NT2/D1 (cell line): ENCODE results near the gene ADAMTSL2.

Experiments
- DNase-seq: peaks from one replicate; pipeline ENCODE4 v3.0.0-alpha.2; 2011; ENCODE audit warnings: low read depth, low spot score
- H3K27me3 ChIP-seq: 2 replicates; pipeline ENCODE4 v1.6.0; 2011; ENCODE audit warnings: mild to moderate bottlenecking; ENCODE audit not compliant: insufficient read length, insufficient read depth
- H3K36me3 ChIP-seq: 2 replicates; pipeline ENCODE4 v1.6.1; 2011; ENCODE audit warnings: mild to moderate bottlenecking, low read length, mixed read lengths; ENCODE audit not compliant: insufficient read depth, insufficient read length
- H3K4me1 ChIP-seq: 2 replicates; pipeline ENCODE4 v1.5.1; 2011; ENCODE audit not compliant: insufficient read depth, insufficient read length
- H3K4me3 ChIP-seq: 2 replicates; pipeline ENCODE4 v1.5.1; 2011; ENCODE audit warnings: low read depth; ENCODE audit not compliant: insufficient read length
- H3K9ac ChIP-seq: 2 replicates; pipeline ENCODE4 v1.6.0; 2011; ENCODE audit warnings: low read depth; ENCODE audit not compliant: insufficient read length
- H3K9me3 ChIP-seq: 2 replicates; pipeline ENCODE4 v1.5.1; 2011; ENCODE audit warnings: mild to moderate bottlenecking, low read length; ENCODE audit not compliant: insufficient read depth
- SUZ12 ChIP-seq: IDR thresholded peaks from 2 replicates; pipeline ENCODE4 v1.6.1; 2011; ENCODE audit not compliant: insufficient read length, insufficient read depth; ENCODE audit errors: extremely low read depth
- YY1 ChIP-seq: IDR thresholded peaks from 2 replicates; pipeline ENCODE4 v1.6.1; 2011; ENCODE audit not compliant: insufficient read length, insufficient read depth
- ZNF274 ChIP-seq: IDR thresholded peaks from 2 replicates; pipeline ENCODE4 v1.6.1; 2011; ENCODE audit warnings: mild to moderate bottlenecking, low read depth, low read length

The ADAMTSL2 gene

DNA sequence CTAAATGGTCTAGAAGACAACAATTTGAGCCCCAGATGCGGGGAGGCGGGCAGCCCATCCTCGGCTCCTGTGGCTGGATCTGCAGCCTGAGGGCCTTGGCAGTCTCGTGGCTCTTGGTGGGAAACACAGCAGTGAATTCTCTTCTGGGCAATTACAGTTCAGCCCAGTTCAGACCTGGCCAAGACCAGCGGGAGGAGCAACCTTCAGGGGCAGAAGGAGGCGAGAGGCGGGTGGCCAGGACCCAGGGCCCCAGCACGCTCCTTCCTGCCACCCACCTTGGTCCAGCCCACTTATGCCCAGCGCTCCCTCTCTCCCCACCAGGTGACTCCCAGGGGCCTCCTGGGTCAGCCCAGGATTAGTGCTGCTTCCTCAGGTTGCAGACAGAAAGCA lies 17.5 kb upstream of the ADAMTSL2 start:
- Histone ChIP-seq H3K27me3 (no peaks in the 10 kb centered on the region), H3K4me3 (no peak overlapping the region), H3K9ac (no peak overlapping the region), H3K4me1 (peaks cover 11% of the 10 kb centered on the region), H3K9me3 (no peaks in the 10 kb centered on the region), H3K36me3 (no peaks in the 10 kb centered on the region)
- no peak for TF ChIP-seq SUZ12
- TF ChIP-seq ZNF274: no peak
- no peak for TF ChIP-seq YY1
- no peak for DNase-seq

- H3K4me3 ChIP-seq: no peak overlapping the region
- no peak for DNase-seq
- peaks cover 13% of the 10 kb centered on the region for H3K4me1 ChIP-seq
- H3K9me3 ChIP-seq: no peaks in the 10 kb centered on the region
- H3K36me3 ChIP-seq: no peaks in the 10 kb centered on the region
- no peaks in the 10 kb centered on the region for H3K27me3 ChIP-seq
- TF ChIP-seq ZNF274 (no peak), SUZ12 (no peak), YY1 (no peak)
- H3K9ac ChIP-seq: no peak overlapping the region
Measured at GRCh38 chr9:133517711-133518110, 16.8 kb upstream of the ADAMTSL2 start.

DNA sequence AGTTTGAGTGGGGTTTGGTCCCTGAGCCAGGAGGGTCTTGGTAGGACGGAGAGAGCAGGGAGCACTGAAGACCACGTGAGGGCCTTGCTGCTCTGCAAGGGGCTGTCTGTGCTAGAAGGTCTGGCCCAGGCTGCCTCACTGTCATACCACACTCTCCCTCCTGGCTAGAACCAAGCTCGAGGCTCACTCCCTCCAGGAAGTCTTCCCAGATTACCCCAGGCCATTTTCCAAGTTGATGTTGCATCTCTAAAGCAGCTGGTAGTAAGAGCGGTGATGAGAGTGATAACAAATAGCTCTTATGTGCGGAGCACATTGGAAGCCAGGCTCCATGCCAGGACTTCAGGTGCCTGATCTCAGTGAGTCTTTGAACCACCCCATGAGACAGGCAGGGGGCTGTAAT lies 16.3 kb upstream of the ADAMTSL2 start:
- no peak for DNase-seq
- Histone ChIP-seq H3K9ac (no peak overlapping the region), H3K27me3 (no peaks in the 10 kb centered on the region)

DNA sequence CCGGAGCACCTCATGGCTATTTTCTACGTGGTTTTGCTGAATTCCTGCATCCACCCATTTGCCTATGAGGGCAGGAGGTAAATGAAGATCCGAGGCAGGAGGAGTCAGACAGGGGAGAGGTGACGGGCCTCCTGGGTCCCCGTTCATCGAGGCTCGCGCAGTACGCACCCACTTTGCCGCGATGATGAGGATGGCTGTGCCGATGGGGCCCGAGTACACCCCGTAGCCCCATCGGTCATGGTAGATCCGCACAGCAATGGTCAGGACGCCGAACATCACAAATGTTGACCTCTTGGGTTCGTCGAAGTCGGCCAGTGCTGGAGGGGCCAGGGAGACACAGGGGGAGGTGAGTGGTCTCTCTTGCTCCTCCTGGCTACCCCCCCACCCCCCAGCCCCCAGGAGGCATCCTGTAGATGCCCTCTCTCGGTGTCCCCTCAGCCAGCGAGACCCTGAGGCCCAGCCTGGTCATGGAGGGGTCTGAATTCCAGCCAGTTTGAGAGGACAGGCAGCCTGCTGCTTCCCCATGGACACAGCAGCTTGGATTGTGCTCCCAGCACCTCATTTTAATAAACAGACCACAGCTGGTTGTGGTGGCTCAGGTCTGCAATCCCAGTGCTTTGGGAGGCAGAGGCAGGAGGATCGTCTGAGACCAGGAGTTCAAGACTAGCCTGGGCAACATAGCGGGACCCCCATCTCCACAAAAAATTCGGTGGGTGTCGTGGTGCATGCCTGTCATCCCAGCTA lies 15.6 kb upstream of the ADAMTSL2 start:
- Histone ChIP-seq H3K9ac (no peak overlapping the region), H3K27me3 (no peaks in the 10 kb centered on the region), H3K9me3 (no peaks in the 10 kb centered on the region), H3K4me3 (no peak overlapping the region), H3K4me1 (peaks cover 14% of the 10 kb centered on the region), H3K36me3 (no peaks in the 10 kb centered on the region)
- TF ChIP-seq YY1 (no peak), ZNF274 (no peak), SUZ12 (no peak)
- DNase-seq: no peak

More for the DNA sequence above, 16.3 kb upstream of the ADAMTSL2 start:
- Histone ChIP-seq H3K36me3 (no peaks in the 10 kb centered on the region), H3K9me3 (no peaks in the 10 kb centered on the region), H3K4me3 (no peak overlapping the region), H3K4me1 (peaks cover 14% of the 10 kb centered on the region)
- TF ChIP-seq YY1: no peak
- TF ChIP-seq SUZ12: no peak
- no peak for TF ChIP-seq ZNF274

DNA sequence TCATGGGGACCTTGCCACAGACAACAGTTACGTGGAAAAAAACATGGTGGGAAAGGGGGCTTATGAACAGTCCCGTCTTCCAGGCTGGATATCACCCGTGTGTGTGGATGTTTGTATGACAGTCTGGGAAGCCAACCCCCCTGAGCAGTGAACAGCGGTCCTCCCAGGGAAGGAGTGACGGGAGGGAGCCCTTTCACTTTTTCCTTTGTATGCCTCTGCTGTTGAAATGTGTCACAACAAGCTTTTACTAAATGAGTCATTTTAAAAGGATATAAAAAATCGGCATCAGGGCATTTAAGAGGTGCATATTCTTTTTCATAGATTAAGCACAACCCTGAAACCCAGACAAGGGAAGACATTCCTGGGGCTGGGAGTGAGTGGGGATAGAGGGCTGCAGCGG lies 14.8 kb upstream of the ADAMTSL2 start:
- no peak overlapping the region for H3K4me3 ChIP-seq
- TF ChIP-seq SUZ12 (no peak), ZNF274 (no peak), YY1 (no peak)
- peaks cover 14% of the 10 kb centered on the region for H3K4me1 ChIP-seq
- H3K9me3 ChIP-seq: no peaks in the 10 kb centered on the region
- no peak overlapping the region for H3K9ac ChIP-seq
- DNase-seq: no peak
- H3K27me3 ChIP-seq: no peaks in the 10 kb centered on the region
- no peaks in the 10 kb centered on the region for H3K36me3 ChIP-seq

GRCh38 chr9:133520121-133520835 lies 14.2 kb upstream of the ADAMTSL2 start:
- H3K9me3 ChIP-seq: no peaks in the 10 kb centered on the region
- no peak overlapping the region for H3K9ac ChIP-seq
- H3K27me3 ChIP-seq: no peaks in the 10 kb centered on the region
- H3K4me1 ChIP-seq: peaks cover 14% of the 10 kb centered on the region
- H3K36me3 ChIP-seq: no peaks in the 10 kb centered on the region
- no peak overlapping the region for H3K4me3 ChIP-seq
- no peak for DNase-seq
- TF ChIP-seq SUZ12 (no peak), ZNF274 (no peak), YY1 (no peak)

- H3K4me3 ChIP-seq: no peak overlapping the region
- no peaks in the 10 kb centered on the region for H3K9me3 ChIP-seq
- TF ChIP-seq SUZ12 (no peak), YY1 (no peak)
- H3K9ac ChIP-seq: no peak overlapping the region
- no peaks in the 10 kb centered on the region for H3K27me3 ChIP-seq
- DNase-seq: no peak
- no peaks in the 10 kb centered on the region for H3K36me3 ChIP-seq
- peaks cover 13% of the 10 kb centered on the region for H3K4me1 ChIP-seq
Measured at GRCh38 chr9:133521122-133522072, 13.1 kb upstream of the ADAMTSL2 start.
